GM12891 (cell line): Measurements from ENCODE around the gene PTPRN2.

Experiments
- DNase-seq: peaks from one replicate; pipeline ENCODE4 v3.0.0; 2011; ENCODE audit warnings: low spot score; ENCODE audit not compliant: insufficient read length
- FAIRE-seq: peaks from 2 replicates; lab custom pipeline; 2011; peaks lifted over from hg19 to GRCh38; lab: Jason Lieb, UNC
- PAX5 ChIP-seq: IDR thresholded peaks from 2 replicates; pipeline ENCODE4 v1.6.1; 2011; ENCODE audit warnings: low read length, moderate library complexity, mild to moderate bottlenecking; ENCODE audit not compliant: insufficient read depth, severe bottlenecking
- POLR2A ChIP-seq: IDR thresholded peaks from 2 replicates; pipeline ENCODE4 v1.6.1; 2011; ENCODE audit warnings: low read depth, low read length, control low read depth
- POLR2AphosphoS5 ChIP-seq: IDR thresholded peaks from 2 replicates; pipeline ENCODE4 v1.6.1; 2011; ENCODE audit warnings: low read depth, low read length, control low read depth
- POU2F2 ChIP-seq: IDR thresholded peaks from 2 replicates; pipeline ENCODE4 v1.6.1; 2011; ENCODE audit warnings: low read depth, mild to moderate bottlenecking, control low read depth, low read length, moderate library complexity
- SPI1 ChIP-seq: IDR thresholded peaks from 2 replicates; pipeline ENCODE4 v1.6.1; 2011; ENCODE audit warnings: low read depth, low read length, control low read depth
- TAF1 ChIP-seq: IDR thresholded peaks from 2 replicates; pipeline ENCODE4 v1.6.1; 2011; ENCODE audit warnings: low read depth, low read length, control low read depth

PTPRN2 gene

DNA sequence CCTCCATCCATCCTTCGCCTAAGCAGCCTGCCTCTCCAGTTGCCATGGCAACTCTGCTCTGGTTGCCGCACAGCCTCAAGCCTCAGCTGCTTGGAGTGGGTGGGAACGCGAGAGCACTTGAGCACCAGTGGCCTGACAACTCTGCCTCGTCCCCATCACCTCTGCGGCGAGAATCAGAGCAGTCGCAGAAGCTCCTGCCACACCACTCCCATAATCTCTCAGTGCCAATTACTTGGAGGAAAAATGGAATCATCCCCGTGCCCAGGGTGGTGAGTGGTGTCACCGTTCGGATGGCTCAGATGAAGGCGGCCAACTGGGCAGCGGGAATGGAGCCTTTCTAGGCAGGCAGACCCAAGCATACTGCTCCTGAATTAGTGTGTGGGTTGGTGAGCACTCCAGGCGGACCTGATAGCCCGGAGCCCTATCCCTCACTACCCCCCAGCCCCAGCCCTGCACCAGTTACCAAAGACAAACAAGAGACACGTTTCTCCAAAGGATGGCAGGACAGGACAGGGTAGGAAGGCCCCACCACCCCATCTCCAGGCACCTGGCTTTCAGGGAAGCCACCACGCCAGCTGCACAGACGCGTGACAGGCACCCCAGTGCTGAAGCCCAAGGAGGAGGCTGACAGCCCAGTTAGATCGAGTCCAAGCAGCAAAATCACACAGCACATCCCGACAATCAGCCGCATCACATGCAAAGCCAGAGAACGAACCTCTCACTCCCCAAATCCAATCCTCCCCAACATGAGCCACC is 335.4 kb downstream of the PTPRN2 start:
- TF ChIP-seq TAF1 (no peak), POLR2AphosphoS5 (no peak), POLR2A (no peak)
- DNase-seq (no peak), FAIRE-seq (no peak)

DNA sequence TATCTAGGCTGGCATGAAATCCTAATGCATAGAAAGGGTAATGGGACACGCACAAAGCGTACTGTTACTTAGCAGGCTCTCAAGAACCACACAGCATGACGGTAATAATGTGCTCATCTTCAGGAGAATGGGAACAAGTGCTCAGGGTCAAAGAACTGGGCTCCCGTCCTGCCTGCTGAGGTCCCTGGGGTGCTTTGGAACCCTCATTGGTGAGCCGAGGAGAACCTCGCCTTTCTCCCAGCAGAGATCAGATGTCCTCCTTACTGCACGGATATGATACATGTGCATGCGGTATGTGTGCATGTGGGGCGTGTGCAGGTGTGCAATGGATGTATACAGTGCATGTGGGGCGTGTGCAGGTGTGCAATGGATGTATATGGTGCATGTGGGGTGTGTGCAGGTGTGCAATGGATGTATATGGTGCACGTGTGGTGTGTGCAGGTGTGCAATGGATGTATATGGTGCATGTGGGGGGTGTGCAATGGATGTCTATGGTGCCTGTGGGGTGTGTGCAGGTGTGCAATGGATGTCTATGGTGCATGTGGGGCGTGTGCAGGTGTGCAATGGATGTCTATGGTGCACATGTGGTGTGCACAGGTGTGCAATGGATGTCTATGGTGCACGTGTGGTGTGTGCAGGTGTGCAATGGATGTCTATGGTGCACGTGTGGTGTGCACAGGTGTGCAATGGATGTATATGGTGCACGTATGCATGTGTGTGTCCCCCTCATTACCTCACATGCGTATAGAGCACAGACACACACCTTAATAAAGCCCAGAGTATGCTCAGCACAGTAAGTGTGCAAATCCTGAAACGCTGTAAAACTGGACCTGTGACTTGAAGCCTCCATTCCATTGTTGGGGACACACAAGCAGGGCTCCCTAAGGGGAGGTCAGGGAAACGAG is 336.3 kb downstream of the PTPRN2 start:
- no peak for FAIRE-seq
- TF ChIP-seq PAX5 (no peak), POU2F2 (no peak), POLR2AphosphoS5 (no peak), SPI1 (no peak), TAF1 (no peak), POLR2A (no peak)
- DNase-seq: no peak

DNA sequence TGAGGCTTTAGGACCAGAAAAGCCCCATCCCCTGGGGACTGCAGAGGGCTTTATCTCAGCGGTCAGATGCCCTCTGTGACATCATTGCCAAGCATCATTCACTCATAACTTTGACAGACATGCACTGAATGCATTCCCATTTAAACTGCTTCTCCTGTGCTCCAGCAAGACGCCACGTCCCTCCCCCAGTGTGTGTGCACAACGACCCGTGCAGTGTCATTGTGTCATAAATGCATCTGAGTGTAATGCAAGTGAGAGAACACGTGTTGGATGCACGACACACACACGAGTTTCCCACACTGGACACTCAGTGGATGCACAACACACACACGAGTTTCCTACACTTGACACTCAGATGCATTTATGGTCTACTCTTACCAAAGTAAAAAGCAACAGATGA is 337.9 kb downstream of the PTPRN2 start:
- DNase-seq (no peak), FAIRE-seq (no peak)
- TF ChIP-seq TAF1 (no peak), POLR2AphosphoS5 (no peak), POLR2A (no peak), PAX5 (no peak), SPI1 (no peak), POU2F2 (no peak)

DNA sequence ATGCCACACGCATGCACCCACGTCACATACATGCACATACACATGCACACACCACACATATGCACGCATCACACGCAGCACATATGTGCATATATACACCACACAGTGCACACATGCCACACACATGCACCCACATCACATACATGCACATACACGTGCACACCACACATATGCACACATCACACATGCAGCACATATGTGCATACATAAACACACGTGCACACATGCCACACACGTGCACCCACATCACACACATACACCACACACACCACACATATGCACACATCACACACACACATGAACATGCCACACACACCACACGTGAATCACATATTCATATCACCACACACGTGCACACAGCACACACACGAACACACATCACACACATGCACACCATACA is 338.8 kb downstream of the PTPRN2 start:
- FAIRE-seq: no peak
- TF ChIP-seq POLR2A (no peak), TAF1 (no peak), POU2F2 (no peak), PAX5 (no peak), SPI1 (no peak), POLR2AphosphoS5 (no peak)
- no peak for DNase-seq

DNA sequence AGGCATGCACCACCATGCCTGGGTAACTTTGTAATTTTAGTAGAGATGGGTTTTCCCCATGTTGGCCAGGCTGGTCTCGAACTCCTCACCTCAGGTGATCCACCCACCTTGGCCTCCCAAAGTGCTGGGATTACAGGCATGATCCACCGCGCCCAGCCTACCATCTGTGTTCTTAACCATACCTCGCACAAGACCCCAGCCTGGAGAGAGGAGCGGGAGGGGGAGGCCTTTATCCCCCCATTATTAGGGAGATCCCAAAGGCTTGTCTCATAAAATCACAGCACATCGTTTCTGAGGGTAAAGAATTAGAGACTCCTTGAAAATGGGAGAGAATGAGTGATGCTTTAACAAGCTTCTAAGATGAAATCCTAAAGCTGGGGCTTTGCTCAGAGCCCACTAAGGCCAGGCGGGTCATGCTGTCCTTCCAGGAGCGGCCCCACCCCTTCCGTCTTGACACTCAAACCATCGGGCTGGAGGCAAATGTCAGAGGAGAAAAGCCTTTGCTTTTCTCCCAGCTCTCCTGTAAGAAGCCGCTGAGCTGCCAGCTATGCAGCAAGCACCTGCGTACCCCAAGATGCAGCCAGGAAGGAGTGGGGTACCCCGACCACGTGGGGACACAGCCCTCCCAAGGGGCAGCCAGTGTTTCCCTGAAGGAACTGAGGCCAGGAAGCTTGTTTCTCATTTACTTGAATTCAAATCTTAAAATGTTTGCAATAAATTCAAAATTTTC is 339.7 kb downstream of the PTPRN2 start:
- TF ChIP-seq TAF1 (no peak), POU2F2 (no peak), SPI1 (no peak), PAX5 (no peak), POLR2AphosphoS5 (no peak), POLR2A (no peak)
- DNase-seq (no peak), FAIRE-seq (no peak)

DNA sequence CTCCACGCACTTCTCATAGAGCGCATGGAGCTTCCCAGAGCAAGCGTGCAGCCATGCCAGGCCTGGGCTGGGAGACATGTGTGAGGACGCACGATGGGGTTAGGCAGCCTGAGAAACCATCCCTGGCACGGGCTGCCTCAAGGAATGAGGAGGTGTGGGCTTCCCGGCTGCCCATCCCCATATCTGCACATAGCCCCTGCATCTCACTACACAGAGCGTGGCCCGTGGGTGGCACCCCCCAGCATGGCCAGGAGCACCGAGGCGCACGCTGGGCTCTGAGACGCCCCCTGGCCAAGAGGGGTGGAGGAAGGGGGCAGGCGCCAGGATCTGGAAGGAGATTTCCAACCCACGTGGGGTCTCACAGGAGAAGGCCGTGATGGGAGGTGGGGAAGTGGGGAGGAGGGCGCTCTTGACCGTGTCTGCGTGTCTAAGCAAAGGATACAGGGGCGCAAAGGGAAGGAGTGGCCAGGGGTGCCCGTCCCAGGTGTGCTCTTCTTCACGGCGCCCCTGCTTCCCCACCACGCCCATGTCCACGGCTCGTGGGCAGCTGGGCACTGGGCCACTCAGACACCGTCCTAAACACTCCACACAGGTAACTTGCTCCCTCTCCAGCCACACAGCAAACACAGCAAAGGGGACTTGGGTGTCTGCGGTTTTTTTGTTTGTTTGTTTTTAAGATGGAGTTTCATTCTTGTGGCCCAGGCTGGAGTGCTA is 340.5 kb downstream of the PTPRN2 start:
- no peak for FAIRE-seq
- DNase-seq: no peak
- TF ChIP-seq POU2F2 (no peak), TAF1 (no peak), POLR2AphosphoS5 (no peak), POLR2A (no peak), SPI1 (no peak), PAX5 (no peak)

DNA sequence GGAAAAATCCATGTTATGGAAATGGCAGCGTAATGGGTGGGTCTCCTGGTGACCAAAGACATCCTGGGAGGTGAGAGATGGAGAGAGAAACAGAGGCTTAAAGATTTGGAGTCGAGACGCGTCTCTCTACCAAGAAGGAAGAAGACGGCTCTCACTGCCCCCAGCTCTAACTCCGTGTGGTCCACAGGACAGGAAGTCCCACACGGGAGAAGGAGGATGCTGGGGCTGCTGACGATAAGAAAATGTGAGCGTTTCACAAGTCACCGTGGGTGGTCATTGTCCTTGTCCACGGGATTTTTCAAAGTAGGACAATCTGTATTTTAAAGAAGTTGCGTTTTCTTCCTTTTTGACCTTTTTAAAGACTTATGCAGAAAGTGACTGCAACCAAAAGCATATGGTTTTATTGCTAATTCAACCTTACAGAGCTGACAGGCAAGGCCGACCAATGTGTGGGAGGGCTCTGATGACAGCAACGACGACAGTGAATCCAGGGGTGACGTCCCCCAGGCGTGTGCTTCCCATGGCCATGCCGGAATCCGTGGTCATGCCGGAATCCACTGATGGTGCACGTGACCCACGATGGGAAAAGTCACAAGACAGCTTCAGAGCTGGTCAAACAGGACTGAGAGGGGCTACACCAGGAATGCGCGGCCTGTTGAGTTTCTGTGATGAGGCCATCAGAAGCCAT is 341.2 kb downstream of the PTPRN2 start:
- DNase-seq: no peak
- no peak for FAIRE-seq
- no peak for TF ChIP-seq POLR2A
- TF ChIP-seq TAF1: no peak
- TF ChIP-seq POLR2AphosphoS5: no peak
- TF ChIP-seq SPI1: no peak
- TF ChIP-seq POU2F2: no peak
- no peak for TF ChIP-seq PAX5

DNA sequence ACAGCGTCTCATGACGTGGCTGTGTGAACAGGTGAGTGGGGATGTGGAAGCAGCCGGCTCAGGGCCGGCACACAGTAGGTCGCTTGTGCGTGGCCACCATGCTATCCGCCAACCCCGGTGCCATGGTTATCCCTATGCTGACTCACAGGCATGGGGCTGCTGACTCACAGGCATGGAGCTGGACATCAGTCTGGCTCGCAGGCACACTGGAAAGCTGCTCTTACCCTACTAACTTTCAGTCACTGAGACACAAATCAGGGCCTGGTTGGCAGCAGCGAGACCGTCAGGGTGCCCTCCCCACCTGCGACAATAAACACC is 341.9 kb downstream of the PTPRN2 start:
- TF ChIP-seq TAF1 (no peak), POLR2A (no peak)
- FAIRE-seq: no peak

More for the DNA sequence above, 341.9 kb downstream of the PTPRN2 start:
- no peak for DNase-seq
